Left kidney (tissue), 2 donors: ENCODE results near the gene SLIT1. TPM values are rescaled to one million over a fixed set of nuclear protein-coding genes. Genes with fewer than 3 reads are reported as not detected.

ENCODE experiments used
- DNase-seq: peaks from one replicate; pipeline ENCODE4 v3.0.0-alpha.2; 2013
- polyA plus RNA-seq: library from polyadenylated mRNA; unstranded; fragments of 120-200 nt; gene quantifications from one replicate; pipeline ENCODE4 v1.2.1, GENCODE V29; 2013; ENCODE audit not compliant: insufficient read length

The SLIT1 gene
- polyA plus RNA-seq, 1 donor, result 9.7 TPM

DNA sequence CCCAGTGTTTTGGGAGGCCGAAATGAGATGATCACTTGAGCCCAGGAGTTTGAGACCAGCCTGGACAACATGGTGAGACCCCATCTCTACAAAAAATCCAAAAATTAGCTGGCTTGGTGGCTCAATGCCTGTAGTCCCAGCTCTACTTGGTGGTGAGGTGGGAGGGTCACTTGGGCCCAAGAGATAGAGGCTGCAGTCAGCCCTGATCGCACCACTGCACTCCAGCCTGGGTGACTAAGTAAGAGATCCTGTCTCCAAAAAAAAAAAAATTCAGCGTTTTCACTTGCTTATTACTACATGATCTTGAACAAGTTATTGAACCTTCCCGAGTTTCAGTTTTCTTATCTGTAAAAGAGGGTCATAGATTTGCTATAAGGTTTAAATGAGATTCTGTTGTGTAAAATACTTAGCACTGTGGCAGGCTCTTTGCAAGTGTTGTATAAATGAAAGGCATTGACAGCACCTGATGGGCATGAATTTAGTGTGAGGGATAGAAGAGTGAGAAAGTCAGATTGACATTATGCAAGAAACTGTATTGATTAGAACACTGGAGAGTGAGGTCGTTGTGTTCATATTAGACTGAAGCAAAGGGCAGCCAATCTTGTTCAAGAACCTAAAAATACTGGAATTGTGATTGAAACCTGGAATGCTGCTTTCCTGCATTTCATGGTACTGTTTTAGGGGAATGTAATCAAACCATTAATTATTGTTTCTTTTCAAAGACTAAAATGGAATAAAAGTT is 216.9 kb downstream of the SLIT1 start:
- no peak for DNase-seq

DNA sequence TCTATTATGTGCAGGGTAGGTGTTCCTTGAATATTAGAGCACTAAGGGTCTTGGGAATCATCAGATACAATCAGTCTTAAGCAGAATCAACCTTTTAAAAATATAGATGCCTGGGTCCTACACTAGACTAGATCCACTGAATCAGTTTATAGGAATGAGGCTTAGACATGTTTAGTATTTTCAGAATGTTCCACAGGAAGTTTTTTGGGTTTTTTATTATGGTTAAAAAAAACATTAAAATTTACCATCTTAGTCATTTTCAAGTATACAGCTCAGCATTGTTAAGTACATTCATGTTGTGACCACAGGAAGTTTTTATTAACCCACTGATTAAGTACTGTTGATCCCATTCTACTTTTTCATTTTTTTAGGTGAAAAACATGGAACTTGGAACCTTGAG is 217.9 kb downstream of the SLIT1 start:
- DNase-seq, result no peak

GRCh38 chr10:96964131-96964530 is 221.6 kb downstream of the SLIT1 start:
- DNase-seq, result no peak

DNA sequence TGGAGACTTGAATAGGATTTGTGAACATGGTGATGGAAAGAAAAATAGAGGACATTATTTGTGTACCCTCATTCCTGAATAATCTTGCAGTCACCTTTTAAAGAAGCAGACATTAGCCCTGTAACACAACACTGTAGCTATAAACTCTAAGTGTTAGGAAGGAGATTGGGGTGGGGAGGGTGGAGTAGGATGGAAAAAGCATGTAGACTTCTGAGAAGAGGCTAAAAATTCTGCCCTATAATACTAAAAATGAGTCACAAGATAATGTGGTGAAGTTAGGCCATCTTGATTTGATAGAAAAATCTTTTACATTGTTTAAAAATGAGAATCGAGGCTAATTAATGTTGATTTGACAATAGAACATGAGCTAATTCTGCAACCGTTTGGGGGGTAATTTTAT is 224.9 kb downstream of the SLIT1 start:
- no peak for DNase-seq

GRCh38 chr10:96959733-96960132 is 226.0 kb downstream of the SLIT1 start:
- no peak for DNase-seq

- DNase-seq, result no peak
Measured at GRCh38 chr10:96958071-96958470, 227.7 kb downstream of the SLIT1 start.

DNA sequence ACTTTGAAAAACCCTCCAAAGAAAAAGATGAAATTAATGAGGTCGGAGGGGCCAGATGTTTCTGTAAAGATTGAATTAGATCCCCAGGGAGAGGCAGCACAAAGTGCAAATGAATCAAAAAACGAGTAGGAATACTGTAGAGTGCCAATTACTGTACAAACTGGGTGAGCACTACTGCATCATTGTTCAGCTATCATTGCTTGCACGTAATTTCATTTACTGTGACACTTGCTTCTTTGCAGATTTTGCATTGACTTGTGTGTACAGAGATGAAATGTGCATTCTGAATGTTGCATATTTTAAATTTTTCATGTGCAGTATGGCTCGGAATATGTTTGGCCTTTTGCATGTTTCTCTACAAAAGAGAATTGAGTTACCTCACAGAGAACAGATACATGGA is 230.0 kb downstream of the SLIT1 start:
- no peak for DNase-seq

DNA sequence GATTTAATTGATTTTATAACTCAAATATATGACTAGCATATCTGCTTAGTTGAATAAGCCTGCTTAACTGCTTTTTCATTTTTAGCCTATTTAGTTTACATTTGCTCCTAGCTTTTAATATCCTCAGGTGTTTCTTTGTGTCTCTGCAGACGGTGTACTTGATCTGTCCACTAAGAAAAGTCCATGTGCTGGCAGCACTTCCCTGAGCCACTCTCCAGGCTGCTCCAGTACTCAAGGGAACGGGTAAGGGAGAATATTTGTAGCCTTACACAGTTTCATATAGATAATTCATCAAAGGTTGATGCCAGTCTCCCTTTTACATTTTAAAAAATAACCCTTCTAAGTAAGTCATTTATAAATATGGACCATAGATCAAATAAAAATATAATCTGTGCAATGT is 233.8 kb downstream of the SLIT1 start:
- DNase-seq, result no peak

DNA sequence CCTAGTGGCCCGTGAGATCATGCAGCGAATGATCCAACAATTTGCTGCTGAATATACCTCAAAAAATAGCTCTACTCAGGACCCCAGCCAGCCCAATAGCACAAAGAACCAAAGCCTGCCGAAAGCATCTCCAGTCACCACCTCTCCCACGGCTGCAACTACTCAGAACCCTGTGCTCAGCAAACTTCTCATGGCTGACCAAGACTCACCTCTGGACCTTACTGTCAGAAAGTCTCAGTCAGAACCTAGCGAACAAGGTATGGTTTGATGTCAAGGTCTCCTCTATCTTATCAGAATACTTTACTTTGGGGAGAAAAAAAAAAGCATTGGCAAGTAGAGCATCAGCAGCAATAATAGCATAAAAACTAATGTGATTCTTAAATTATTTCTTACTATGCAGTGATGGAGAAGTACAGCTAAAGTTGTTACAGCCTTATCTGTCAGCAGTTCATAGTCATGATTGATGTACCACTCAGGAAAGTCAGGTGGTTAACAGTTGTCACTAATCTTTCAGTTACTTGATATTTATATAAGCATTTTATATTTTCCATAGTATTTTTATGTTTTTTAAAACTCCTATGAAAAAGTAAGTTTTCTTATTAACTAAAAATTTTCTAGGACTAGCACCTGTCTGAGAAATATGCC is 236.6 kb downstream of the SLIT1 start:
- DNase-seq, result no peak

Other genes starting within 250 kb of the SLIT1 start
- 33.8 TPM for gene ARHGAP19, start 106.7 kb upstream of the SLIT1 start, polyA plus RNA-seq
- gene FRAT1, start 133.3 kb upstream of the SLIT1 start, polyA plus RNA-seq, result 2.5 TPM
- gene FRAT2, start 148.8 kb upstream of the SLIT1 start, polyA plus RNA-seq, result 12.0 TPM
- gene RRP12, start 215.4 kb upstream of the SLIT1 start, polyA plus RNA-seq, result 28.1 TPM
- gene PGAM1, start 240.2 kb upstream of the SLIT1 start, polyA plus RNA-seq, result 160 TPM